ENCODE results near the gene DMPK.

DNA sequence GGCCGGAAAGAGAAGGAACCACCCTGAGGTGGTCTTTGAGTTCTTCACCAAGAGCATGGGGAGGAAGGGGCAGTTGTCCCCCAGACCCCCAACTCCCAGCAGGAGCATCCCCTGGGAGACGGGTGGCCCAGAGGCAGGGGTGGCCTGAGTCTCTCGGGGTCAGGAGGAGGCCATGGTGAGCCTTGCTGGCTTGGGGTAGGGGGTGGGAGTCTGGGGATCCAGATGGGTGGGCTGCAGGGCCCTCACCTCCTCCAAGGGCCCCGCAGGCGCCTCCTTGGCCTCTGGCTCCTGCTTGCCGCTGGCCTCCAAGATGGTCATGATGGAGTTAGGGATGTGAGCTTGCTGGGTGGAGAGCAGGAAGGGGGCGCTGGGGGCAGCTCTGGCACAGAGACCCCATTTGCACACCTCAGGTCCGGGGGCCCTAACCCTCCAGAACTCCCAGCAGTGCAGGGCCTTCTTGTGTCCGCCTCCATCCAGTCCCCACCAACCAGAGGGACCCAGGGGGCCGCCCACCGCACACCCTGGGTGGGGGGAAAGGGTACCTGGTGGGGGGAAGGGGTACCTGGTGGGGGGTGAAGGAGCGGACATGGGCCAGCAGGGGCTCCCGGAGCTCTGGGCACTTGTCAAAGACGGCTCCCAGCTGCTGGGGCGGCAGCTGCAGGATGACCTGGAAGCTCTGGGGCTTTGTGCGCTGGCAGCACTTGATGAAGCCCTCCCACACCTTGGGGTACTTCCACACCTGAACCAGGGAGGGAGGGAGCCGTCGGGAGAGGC is 34.1 kb upstream of the DMPK start:
- TF ChIP-seq FOXP2 (optimal IDR thresholded peaks at IDR 0.05; ENCODE audit: control extremely low read depth, extremely low read length, insufficient read depth) (no peak), POLR2AphosphoS5 (IDR thresholded peaks at IDR 0.05; ENCODE audit: borderline replicate concordance, low read depth, low read length) (no peak; the same call in 1 of the 2 replicates), EZH2 (IDR thresholded peaks at IDR 0.05) (no peak)

Measured in SK-N-MC (cell line).